ENCODE results near the gene NFIX.

The NFIX gene

GRCh38 chr19:12984683-12985048, 10.6 kb upstream of the NFIX start:
- TF ChIP-seq CTCF (IDR thresholded peaks at IDR 0.05; ENCODE audit: insufficient read depth, missing control alignments): no peak
- no peak for DNase-seq (ENCODE audit: insufficient read length, low spot score)
- no peak for FAIRE-seq

- FAIRE-seq (no peak), DNase-seq (ENCODE audit: insufficient read length, low spot score) (no peak)
- TF ChIP-seq CTCF (IDR thresholded peaks at IDR 0.05; ENCODE audit: insufficient read depth, missing control alignments): no peak
These were observed 10.1 kb upstream of the NFIX start for GRCh38 chr19:12985049-12985776.

- DNase-seq (ENCODE audit: insufficient read length, low spot score) (no peak), FAIRE-seq (no peak)
- TF ChIP-seq CTCF (IDR thresholded peaks at IDR 0.05; ENCODE audit: insufficient read depth, missing control alignments): no peak
These were observed 8.5 kb upstream of the NFIX start for GRCh38 chr19:12986726-12987125.

GRCh38 chr19:12987190-12987589, 8.1 kb upstream of the NFIX start:
- TF ChIP-seq CTCF (IDR thresholded peaks at IDR 0.05; ENCODE audit: insufficient read depth, missing control alignments): no peak
- FAIRE-seq (no peak), DNase-seq (ENCODE audit: insufficient read length, low spot score) (no peak)

- TF ChIP-seq CTCF (IDR thresholded peaks at IDR 0.05; ENCODE audit: insufficient read depth, missing control alignments): no peak
- no peak for FAIRE-seq
- DNase-seq (ENCODE audit: insufficient read length, low spot score): no peak
These were observed 7.5 kb upstream of the NFIX start for GRCh38 chr19:12987781-12988180.

GRCh38 chr19:12990431-12990830, 4.8 kb upstream of the NFIX start:
- FAIRE-seq: no peak
- no peak for TF ChIP-seq CTCF (IDR thresholded peaks at IDR 0.05; ENCODE audit: insufficient read depth, missing control alignments)
- no peak for DNase-seq (ENCODE audit: insufficient read length, low spot score)

- no peak for FAIRE-seq
- no peak for TF ChIP-seq CTCF (IDR thresholded peaks at IDR 0.05; ENCODE audit: insufficient read depth, missing control alignments)
These were observed 4.4 kb upstream of the NFIX start for GRCh38 chr19:12990853-12991252.

More at GRCh38 chr19:12990853-12991252, 4.4 kb upstream of the NFIX start:
- no peak for DNase-seq (ENCODE audit: insufficient read length, low spot score)

Data from D721Med (cell line).